ENCODE measurements around the gene SAPCD2.

DNA sequence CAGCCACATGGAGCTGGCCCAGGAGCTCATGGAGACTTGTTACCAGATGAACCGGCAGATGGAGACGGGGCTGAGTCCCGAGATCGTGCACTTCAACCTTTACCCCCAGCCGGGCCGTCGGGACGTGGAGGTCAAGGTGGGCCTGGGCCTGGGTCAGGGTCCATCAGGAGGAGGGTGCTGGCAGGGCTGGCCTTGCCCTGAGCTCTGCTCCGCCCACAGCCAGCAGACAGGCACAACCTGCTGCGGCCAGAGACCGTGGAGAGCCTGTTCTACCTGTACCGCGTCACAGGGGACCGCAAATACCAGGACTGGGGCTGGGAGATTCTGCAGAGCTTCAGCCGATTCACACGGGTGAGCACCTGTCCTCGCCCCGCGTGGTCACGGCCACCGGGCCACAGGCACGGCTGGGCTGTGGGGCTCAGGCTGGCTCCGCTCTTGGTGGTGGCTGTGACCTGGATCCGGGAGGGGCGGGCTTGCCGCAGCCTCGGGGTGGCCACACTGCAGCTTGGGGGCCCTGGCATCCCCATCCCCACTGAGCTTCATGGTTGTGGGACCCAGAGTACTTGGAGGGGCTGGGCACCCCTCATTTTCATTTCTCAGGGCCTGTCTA is 37.1 kb upstream of the SAPCD2 start:
- no peak for TF ChIP-seq POLR2A (IDR thresholded peaks at IDR 0.05; ENCODE audit: low read depth, low read length)
- TF ChIP-seq POLR2AphosphoS5 (IDR thresholded peaks at IDR 0.05; ENCODE audit: low read depth, low read length), result no peak
- no peak for TF ChIP-seq TAF1 (IDR thresholded peaks at IDR 0.05; ENCODE audit: borderline replicate concordance, low read depth, low read length)

Data from GM12892 (cell line).